Cortex of kidney (tissue), 1 donor: ENCODE results near the gene PAM.
"Not testable (repeated sequence)": the region's sequence is repeated elsewhere in the genome, so short reads cannot be mapped to it uniquely, and the experiment has no call there.

ENCODE experiments used
- DNase-seq: peaks from one replicate; lab custom pipeline; 2025; lab: John Stamatoyannopoulos, UW

The PAM gene

DNA sequence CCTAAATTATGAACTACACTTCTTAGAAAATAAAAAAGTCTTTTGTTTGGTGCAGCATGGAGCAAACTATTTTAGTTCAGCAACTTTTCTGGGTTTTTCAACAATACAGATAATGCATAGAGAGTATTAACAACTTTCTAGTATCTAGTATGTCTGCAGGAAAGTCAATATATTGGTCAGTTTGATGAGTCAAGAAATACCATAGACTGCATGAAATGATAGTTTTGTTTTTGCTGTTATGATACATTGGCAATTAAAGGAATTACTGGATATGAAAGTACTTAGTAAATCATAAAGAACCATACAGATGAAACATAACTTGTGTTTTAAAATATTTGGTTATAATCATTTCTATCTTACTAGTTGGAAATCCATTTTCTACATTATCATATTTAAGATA is 191.3 kb downstream of the PAM start:
- no peak for DNase-seq

DNA sequence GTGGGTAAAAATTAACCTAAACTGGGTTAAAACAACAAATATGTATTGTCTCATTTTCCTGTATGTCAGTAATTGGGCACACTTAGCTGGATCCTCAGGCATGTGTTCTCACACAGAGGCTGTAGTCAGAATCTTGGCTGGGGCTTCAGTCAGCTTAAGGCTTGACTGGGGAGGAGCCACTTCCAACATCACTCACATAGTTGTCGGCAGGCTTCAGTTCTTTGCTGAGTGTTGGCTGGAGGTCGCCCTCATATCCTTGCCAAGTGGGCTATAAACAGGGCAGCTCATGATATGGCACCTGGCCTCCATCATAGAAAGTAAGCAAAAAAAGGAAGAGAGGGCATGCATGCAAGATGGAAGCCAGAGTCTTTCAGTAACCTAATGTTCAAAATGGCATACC is 191.9 kb downstream of the PAM start:
- DNase-seq: no peak

DNA sequence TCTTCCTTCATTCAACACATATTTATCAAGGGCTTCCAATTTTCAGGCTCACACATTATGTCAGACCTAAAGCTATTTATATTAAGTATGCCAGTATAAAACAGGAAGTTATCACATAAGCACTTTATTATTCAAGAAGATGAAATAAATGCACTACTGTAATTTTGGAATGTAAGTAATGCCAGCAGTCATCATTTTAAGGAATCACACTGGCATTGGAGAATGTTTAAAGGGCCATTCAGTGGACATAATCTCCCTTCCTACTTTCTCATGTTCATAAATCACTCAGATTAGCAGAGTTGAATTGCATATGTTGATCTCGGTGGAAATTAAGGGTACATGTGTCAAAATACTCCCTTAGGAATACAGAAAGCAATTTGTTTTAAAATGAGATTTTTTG is 200.4 kb downstream of the PAM start:
- DNase-seq: no peak

DNA sequence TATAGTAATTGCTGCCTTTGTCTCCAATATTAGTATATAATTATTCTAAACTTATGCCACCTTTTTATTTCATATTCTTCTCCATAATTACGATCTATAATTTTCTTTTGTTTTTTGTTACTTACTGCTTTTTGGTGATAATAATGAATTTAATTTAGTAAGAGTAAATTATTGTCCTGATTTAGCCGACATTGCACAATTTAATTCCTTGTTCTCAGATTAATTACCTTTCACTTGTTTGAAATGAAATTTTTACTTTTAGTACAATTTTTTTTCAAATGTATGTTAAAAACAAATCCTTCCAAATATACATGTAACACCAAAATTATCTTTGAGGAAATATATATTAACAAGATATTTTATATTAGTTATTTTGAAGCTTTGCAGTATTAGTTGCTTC is 201.5 kb downstream of the PAM start:
- DNase-seq: no peak

DNA sequence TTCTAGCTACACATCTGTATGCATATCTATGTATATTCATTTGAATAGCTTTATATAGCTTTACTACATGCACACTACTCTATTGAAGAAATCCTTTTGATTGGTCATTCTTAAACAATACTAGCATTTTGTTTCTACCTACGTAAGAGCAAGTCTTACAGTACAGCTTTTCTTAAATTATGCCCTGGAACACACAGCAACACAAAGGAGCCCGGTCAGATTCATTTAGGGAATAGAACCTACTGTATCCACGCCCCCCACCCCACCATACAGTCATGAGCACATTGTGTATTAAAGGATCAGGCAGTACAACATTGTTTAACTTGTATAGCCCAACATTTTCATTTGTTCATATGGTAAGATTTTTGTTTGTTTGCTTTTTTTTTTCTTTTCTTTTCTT is 202.0 kb downstream of the PAM start:
- DNase-seq: no peak

DNA sequence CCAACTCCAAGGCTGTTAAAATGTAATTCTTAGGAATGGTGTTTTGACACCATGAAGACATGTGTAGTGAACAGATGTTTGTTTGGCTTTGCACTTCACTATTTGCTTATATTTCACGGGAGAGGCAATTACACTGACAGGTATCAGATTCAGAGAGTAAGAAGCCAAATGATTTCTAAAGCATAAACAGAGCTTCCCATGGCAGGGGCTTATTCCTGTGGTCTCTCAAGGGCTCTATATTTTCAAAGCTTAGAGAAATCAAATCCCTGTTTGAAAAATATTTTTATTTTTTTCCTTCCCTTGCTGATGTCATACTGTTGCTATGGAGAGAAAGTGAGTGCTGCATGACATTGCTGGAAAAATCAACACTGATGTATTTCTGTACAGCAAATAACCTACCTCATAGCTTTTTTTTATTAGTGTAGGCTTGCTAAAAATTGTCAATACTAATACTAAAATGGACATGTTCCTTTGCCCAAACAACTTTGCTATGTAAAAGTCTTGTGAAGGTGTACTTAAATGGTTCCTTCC is 203.4 kb downstream of the PAM start:
- no peak for DNase-seq

DNA sequence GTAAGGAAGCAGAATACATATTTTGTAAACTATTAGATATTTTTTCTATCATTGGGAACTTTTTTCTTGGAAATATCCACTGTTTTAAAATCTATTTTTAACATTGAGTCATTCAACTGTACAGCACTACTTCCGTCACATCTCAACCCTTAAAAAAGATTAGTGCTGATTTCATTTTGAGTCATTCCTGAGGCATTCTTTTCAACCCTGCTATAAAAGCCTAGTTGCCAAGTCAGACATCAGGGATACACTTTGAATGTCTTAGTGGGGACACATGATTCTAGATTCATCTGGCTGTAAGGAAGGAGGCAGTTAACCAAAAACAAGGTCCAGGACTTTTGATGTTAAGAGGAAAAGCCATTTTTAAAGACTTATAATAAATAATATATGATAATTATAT is 203.9 kb downstream of the PAM start:
- no peak for DNase-seq

DNA sequence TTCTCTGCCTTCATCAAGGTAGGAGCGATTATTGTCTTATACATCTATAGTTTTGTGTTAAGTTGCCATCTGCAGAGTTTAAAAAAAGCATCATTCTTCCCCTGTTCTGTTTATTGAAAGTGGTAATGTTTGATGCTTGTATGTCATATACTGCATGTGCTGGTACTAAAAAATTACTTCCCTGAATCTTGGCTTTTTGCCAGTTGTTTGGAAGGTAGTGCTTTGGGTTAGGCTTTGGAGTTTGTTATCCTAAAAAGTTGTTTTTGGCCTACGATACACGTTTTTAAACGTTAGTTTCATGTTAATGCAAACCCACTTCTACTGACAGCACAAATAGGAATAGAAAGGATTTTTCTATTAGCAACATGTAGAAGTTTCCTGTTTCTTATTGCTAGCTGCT is 206.6 kb downstream of the PAM start:
- DNase-seq: no peak

DNA sequence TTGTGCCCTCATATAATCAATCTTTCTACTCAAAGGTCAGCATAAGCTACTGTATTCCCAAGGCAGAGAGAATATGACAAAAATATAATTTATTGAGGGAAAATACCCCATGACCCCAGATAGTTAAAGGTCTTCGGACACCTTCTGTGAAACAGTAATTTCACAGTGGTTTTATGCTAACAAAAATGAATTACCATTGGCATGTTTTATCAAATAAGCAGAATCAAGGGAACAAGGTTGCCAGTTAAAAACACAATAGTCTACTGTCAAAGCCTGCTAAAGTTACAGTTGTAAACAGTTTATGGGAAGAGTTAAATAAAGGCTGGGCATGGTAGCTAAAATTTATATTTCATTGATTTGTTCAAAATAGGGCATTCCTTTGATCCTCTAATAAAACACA is 210.5 kb downstream of the PAM start:
- no peak for DNase-seq

DNA sequence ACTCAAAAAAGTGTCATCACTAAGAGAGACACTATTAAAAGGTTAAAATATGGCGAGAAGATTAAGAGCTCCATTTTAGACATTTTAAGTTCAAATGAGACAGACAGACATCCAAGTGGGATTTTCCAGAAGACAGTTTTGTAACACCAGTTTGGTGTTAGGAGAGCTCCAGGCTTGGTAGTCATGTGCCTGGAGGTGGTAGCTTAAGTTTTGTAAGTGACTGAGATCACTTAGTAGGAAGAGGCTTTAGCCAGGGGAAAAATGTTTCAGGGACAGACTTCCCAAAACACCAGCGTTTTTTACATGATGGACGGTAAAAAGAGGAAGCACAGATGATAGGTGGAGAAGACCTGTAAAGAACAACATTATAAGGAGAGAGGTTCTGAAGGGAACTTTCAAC is 214.5 kb downstream of the PAM start:
- no peak for DNase-seq

DNA sequence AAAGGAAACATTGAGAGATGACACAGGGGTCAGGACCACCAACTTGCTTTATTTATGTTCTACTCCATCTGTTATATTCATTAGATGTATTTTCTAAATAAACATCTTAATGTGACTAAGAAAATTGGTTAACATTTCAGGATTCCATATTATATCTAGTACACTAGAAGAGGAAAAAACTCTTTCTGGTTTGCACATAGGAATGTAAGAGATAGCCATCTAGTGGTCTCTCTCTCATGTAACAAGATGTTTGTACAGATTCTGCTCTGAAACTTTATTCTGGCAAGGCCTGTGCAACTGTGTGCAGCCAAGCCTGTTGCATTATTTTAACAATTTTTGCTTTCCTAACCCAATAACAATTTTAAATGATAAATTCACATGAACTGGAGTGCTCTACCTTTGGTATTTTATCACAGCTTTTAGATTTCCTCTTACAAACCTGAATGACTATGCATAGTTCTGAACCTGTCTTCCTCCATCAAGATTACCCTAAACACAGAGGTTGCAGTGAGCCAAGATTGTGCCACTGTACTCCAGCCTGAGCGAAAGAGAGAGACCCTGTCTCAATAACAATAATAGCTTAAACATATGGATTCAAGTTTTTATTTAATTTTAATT is 216.7 kb downstream of the PAM start:
- DNase-seq: no peak

DNA sequence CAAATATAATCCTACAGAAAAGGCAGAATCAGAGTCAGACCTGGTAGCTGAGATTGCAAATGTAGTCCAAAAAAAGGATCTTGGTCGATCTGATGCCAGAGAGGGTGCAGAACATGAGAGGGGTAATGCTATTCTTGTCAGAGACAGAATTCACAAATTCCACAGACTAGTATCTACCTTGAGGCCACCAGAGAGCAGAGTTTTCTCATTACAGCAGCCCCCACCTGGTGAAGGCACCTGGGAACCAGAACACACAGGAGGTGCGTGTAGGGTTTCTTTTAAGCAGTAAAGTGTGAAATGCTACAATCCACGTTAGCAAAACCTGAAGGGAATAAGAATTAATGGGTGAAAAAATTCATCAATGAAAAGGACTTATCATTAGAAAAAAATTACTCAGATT is 219.1 kb downstream of the PAM start:
- no peak for DNase-seq

DNA sequence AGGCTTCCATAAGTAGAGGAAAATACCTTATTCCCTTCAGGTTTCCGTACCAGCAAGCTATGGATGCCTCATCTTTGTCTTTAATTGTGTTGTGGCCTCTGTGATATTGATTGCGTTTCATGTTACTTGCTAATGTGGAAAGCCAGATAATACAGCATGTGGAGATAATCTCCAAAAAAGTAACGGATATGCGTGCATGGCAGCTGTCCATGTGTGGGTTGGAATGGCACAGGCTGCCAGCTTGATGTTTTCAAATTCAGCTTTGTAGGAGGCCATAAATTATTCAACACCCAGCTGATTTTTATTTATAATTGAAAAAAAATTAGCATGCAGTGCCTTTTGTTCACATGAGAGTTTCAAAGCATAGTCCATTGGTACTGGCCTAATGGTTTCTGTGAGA is 219.9 kb downstream of the PAM start:
- no peak for DNase-seq

DNA sequence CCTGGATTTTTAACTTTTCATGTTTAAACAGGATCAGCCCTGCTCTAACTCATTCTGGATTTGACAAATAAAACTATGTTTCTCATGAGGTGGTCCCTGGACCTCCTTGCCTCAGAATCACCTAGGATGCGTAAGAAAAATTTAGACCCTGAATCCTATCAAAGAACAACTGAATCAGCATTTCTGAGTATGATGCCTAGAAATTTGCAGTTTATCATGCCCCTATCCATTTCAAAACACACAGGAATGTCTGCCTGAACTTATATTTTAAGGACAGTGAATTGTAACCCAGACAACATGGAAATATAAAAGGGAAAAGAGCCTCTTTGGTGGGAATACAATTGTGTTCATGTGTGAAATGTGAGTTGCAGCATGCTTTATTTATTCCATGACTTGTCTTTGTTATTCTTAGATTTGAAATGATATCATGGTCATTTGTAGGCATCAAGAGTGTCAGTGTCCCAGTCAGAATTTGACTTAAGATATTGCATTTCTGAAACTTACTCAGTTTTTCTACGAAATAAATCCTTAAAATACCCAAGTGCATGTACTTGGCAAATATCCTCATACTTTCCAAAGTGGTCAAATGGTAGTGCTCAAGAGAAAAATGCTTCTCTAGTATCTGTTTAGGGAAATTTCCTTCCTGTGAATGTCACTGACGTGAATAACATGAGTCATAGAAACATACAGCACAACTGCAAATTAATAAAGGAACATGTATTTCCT is 220.5 kb downstream of the PAM start:
- DNase-seq: no peak

DNA sequence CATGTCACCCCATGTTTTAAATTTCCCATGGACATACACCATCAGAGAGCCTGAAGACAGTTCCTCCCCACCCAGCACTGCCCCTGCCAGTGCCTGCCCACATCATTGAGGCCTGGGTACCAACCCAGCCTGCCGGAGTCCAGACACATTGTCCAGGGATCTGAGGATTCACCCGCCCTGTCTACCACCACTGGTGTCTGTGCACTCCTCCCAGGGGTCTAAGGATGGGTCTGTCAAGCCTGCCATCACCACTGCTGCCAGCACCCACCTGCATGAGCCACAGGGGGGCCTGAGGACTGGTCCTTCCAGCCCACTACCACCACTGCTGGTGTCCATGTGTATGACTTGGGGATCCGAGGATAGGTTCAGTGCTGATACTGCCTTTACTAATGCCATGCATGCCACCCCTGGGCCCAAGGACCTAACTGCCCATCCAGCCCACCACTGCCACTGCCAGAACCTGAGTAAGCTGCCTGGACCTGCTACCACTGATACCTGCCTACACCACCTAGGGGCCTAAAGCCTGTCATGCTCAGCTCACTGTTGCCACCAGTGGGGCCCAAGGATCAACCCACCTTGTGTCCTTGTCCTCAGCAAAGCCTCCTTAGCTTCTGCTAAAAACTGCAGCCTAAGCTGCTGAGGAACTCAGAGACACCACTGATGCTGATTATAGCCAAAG is 227.0 kb downstream of the PAM start:
- no peak for DNase-seq

DNA sequence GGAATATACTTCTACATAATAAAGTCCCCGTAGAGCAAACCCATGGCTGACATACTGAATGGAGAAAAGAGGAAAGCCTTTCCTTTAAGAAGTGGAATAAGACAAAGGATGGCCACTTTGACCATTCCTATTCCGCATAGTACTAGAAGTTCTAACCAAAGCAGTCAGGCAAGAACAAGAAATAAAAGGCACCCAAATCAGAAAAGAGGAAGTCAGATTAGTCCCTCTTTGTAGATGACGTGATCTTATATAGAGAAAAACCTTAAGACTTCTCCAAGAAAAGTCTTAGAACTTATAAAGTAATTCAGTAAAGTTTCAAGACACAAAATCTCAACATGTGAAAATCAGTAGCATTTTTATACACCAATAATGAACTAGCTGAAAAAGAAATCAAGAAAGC is 231.0 kb downstream of the PAM start:
- no peak for DNase-seq

DNA sequence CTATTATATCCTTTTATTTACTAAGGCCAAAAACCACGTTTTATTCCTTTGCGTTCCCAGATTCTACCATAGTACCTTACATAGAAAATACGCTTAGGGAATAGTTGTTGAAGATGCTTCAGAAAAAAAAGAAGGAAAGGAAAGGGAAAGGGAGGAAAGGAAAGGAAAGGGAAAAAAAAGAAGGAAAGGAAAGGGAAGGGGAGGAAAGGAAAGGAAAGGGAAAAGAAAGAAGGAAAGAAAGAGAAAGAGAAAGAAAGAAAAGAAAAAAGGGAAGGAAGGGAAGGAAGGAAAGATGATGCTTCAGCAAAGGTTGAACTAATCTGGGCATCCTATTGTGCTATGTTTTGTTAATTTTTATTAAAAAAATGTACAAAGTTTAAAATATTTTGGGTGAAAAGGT is 233.4 kb downstream of the PAM start:
- DNase-seq: no peak

DNA sequence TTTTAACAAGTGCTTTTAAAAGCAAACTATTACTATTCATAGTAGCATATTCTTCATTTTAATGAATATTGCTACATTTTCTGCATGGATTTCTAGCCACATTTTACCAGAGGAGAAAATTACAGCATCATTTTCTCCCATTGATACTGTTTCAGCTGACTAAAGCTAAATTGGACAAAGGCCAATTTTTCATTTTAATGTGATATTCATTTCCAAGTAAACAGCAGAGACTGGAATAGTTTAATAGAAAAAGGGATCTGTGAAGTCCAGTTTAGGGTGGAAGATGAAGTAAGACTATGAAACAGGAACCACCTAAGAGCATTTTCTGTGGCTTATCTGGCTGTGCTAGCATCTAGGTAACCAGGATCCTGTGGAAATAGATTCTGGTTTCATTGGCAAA is 236.7 kb downstream of the PAM start:
- no peak for DNase-seq

DNA sequence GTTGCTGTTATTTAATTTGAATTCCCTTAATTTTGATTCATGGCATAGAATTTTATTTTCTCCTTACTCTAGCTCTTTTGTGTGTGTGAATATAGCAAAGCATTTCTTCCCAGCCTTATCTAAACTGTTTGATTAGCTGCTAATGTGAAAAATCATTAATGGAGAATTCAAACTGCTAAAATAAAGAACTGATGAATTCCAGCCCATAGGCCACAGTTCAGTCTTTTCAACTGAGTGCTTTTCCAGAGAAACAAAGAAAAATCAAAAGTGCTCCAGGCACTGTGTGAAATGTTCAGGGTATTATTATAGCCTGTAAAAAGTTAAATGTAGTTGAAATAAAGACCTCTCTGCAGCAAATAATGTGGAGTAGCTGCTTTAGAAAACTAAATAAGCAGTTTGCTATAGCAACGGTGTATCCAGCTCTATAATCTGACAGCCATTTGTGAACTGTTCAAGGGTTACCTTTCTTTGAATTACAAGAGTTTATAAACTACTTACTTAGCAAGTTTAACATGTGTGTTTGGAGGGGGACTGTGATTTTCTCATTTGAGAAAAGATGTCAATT is 241.0 kb downstream of the PAM start:
- no peak for DNase-seq

DNA sequence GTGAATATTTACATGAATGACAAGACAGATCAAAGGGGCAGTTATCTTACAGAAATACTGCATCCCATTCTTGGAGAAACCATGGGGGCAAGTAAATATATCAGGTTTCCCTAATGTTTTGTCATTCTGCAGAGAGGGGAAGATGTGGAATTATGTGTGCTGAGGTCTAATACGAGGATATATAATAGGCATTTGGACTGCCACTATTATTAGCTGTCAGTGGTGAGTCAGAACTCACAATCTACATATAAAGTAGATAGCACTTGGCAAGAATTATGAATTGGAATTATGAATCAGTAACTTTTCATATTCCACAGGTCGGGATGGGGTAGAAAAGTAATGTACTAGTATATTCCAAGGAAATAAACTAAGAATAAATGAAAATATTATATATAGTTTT is 243.1 kb downstream of the PAM start:
- DNase-seq: no peak

DNA sequence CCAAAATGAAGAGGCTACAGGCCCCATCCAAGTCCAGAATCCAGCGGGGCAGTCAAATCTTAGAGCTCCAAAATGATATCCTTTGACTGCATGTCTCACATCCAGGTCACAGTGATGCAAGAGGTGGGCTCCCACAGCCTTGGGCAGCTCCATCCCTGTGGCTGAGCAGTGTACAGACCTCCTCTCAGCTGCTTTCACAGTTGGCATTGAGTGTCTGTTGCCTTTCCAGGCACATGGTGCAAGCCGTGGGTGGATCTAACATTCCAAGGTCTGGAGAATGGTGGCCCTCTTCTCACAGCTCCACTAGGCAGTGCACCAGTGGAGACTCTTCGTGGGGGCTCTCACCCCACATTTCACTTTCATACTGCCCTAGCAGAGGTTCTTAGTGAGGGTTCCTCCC is 244.1 kb downstream of the PAM start:
- no peak for DNase-seq

DNA sequence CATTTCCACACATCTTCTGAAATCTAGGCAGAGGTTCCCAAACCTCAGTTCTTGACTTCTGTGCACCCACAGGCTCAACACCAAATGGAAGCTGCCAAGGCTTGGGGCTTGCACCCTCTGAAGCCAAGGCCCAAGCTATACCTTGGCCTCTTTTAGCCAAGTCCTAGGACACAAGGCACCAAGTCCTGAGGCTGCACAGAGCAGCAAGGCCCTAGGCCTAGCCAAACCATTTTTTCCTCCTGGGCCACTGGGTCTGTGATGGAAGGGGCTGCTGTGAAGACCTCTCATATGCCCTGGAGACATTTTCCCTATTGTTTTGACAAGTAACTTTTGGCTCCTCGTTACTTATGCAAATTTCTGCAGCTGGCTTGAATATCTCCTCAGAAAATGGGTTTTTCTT is 244.5 kb downstream of the PAM start:
- not testable (repeated sequence) for DNase-seq

DNA sequence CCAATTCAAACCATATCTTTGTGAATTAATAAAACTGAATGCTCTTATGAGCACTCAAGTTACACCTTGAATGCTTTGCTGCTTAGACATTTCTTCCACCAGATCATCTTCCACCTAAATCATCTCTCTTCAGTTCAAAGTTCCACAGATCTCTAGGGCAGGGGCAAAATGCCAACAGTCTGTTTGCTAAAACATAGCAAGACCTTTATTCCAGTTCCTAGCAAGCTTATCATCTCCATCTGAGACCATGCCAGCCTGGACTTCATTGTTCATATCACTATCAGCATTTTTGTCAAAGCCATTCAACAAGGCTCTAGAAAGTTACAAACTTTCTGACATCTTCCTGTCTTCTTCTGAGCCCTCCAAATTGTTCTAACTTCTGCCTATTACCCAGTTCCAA is 245.0 kb downstream of the PAM start:
- no peak for DNase-seq
